ENCODE measurements around the gene MMP10. TPM values are rescaled to one million over a fixed set of nuclear protein-coding genes. Genes with fewer than 3 reads are reported as not detected.

The MMP10 gene
- total and polyA plus RNA-seq, 2 donors (not counting 3 experiments of a cell fraction or from before 2014, with no cell fraction given): 4.3 to 15.0 TPM

- Histone ChIP-seq H2AFZ (ENCODE audit: low read depth, low read length) (peak overlapping the region; percentile 23), H3K9ac (replicated peaks; ENCODE audit: extremely low read depth, insufficient read depth, low read length) (no peak overlapping the region), H3K9me3 (replicated peaks; ENCODE audit: control insufficient read depth, insufficient read depth, low read length) (no peaks in the 10 kb centered on the region), H3K9me1 (replicated peaks; ENCODE audit: control insufficient read depth, extremely low read depth, insufficient read depth, low read length) (no peaks in the 10 kb centered on the region), H3K27ac (ENCODE audit: insufficient read depth, low read depth, low read length) (no peak overlapping the region), H3K27me3 (ENCODE audit: control insufficient read depth in 2 of 2, insufficient read depth in 2 of 2, low read length in 2 of 2) (peaks cover 13 to 14% of the 10 kb centered on the region in 2 experiments), H3K4me1 (ENCODE audit: control insufficient read depth, extremely low read depth, insufficient read depth, low read length) (no peaks in the 10 kb centered on the region), H3K4me3 (replicated peaks in 1 of 3; ENCODE audit: insufficient read depth in 1 of 3, low read depth in 1 of 3, low read length in 3 of 3) (no peak overlapping the region), H3K79me2 (ENCODE audit: control insufficient read depth, insufficient read depth, low read length) (no peaks in the 10 kb centered on the region), H3K36me3 (ENCODE audit: control insufficient read depth in 2 of 2, extremely low read depth in 1 of 2, insufficient read depth in 2 of 2, low read length in 2 of 2) (no peaks in the 10 kb centered on the region), H4K20me1 (replicated peaks; ENCODE audit: control insufficient read depth, extremely low read depth, insufficient read depth, low read length) (no peaks in the 10 kb centered on the region), H3K4me2 (ENCODE audit: insufficient read depth, low read length) (no peak overlapping the region)
- FAIRE-seq: no peak
- dilution Hi-C loops (cut with MboI; ENCODE audit: extremely low pct_ligation_motif_present, low sequenced_read_pairs): no loop called here
- POLR2A ChIA-PET: no interaction called here
- CTCF ChIA-PET: interaction anchor here (1.0 to 1.3 kb wide), 3 partner anchors 11 to 141 kb away, joined by 3 read pairs; no protein-coding TSS in a partner anchor
- no TSS peak for BruUV-seq (replicated peaks)
- TF ChIP-seq FOS (IDR thresholded peaks at IDR 0.05; ENCODE audit: borderline replicate concordance, insufficient read depth, low read length) (no peak), MAX (IDR thresholded peaks at IDR 0.05; ENCODE audit: insufficient read depth, insufficient read length) (no peak), CTCF (IDR thresholded peaks at IDR 0.05; ENCODE audit: extremely low read depth in 1 of 2, insufficient read depth in 1 of 2, low read depth in 1 of 2, low read length in 2 of 2) (peak; percentile 19 to 57)
- peak; percentile 28 for DNase-seq (ENCODE audit: low read depth, low spot score)
- intact Hi-C loops (cut with micrococcal nuclease): loop anchor here (10.0 kb wide), 1 partner anchor 727 kb away; no protein-coding TSS in a partner anchor
These were observed 27.5 kb upstream of the MMP10 start for GRCh38 chr11:102807921-102808320.

- H3K4me3 ChIP-seq (replicated peaks in 1 of 3; ENCODE audit: insufficient read depth in 1 of 3, low read depth in 1 of 3, low read length in 3 of 3): no peak overlapping the region
- CTCF ChIA-PET: interaction anchor here (1.0 kb wide), 1 partner anchor 135 kb away, joined by 3 read pairs; no protein-coding TSS in a partner anchor
- H2AFZ ChIP-seq (ENCODE audit: low read depth, low read length): no peak overlapping the region
- no peaks in the 10 kb centered on the region for H3K36me3 ChIP-seq (ENCODE audit: control insufficient read depth in 2 of 2, extremely low read depth in 1 of 2, insufficient read depth in 2 of 2, low read length in 2 of 2)
- no peaks in the 10 kb centered on the region for H3K9me3 ChIP-seq (replicated peaks; ENCODE audit: control insufficient read depth, insufficient read depth, low read length)
- dilution Hi-C loops (cut with MboI; ENCODE audit: extremely low pct_ligation_motif_present, low sequenced_read_pairs) (no loop called here), intact Hi-C loops (cut with micrococcal nuclease) (loop anchor here (10.0 kb wide), 1 partner anchor 729 kb away; no protein-coding TSS in a partner anchor)
- H3K4me1 ChIP-seq (ENCODE audit: control insufficient read depth, extremely low read depth, insufficient read depth, low read length): peaks cover under 1% of the 10 kb centered on the region
- no peak overlapping the region for H3K27ac ChIP-seq (ENCODE audit: insufficient read depth, low read depth, low read length)
- H3K4me2 ChIP-seq (ENCODE audit: insufficient read depth, low read length): no peak overlapping the region
- POLR2A ChIA-PET: no interaction called here
- FAIRE-seq: no peak
- no TSS peak for BruUV-seq (replicated peaks)
- H3K27me3 ChIP-seq (ENCODE audit: control insufficient read depth in 2 of 2, insufficient read depth in 2 of 2, low read length in 2 of 2): peaks cover 6 to 13% of the 10 kb centered on the region in 2 experiments
- H3K9ac ChIP-seq (replicated peaks; ENCODE audit: extremely low read depth, insufficient read depth, low read length): no peak overlapping the region
- TF ChIP-seq MYC (IDR thresholded peaks at IDR 0.05; ENCODE audit: low read depth, low read length): no peak
- DNase-seq (ENCODE audit: low read depth, low spot score): no peak
- H3K79me2 ChIP-seq (ENCODE audit: control insufficient read depth, insufficient read depth, low read length): no peaks in the 10 kb centered on the region
- H3K9me1 ChIP-seq (replicated peaks; ENCODE audit: control insufficient read depth, extremely low read depth, insufficient read depth, low read length): no peaks in the 10 kb centered on the region
- no peaks in the 10 kb centered on the region for H4K20me1 ChIP-seq (replicated peaks; ENCODE audit: control insufficient read depth, extremely low read depth, insufficient read depth, low read length)
These were observed 25.9 kb upstream of the MMP10 start for GRCh38 chr11:102806296-102806695.

Data from endothelial cell of umbilical vein (primary cell).